Measurements from ENCODE around the gene ATP8B3. TPM values are rescaled to one million over a fixed set of nuclear protein-coding genes. Genes with fewer than 3 reads are reported as not detected.

ATP8B3 gene
- polyA plus RNA-seq, 1 donor (not counting 4 experiments of a cell fraction or from before 2014, with no cell fraction given) = 0.98 TPM

GRCh38 chr19:1850809-1851653 is 39.0 kb upstream of the ATP8B3 start:
- Histone ChIP-seq H3K27me3 (ENCODE audit: control insufficient read depth, extremely low read depth, insufficient read depth, low read length) (no peaks in the 10 kb centered on the region), H3K4me1 (ENCODE audit: control insufficient read depth, extremely low read depth, insufficient read depth, low read length) (peaks cover 45% of the 10 kb centered on the region), H3K27ac (ENCODE audit: control insufficient read depth, insufficient read depth, low read length) (no peak overlapping the region), H3K79me2 (ENCODE audit: control insufficient read depth, insufficient read depth, low read length) (peaks cover 61% of the 10 kb centered on the region), H3K9me1 (ENCODE audit: control insufficient read depth, extremely low read depth, insufficient read depth, low read length) (no peaks in the 10 kb centered on the region), H4K20me1 (ENCODE audit: control insufficient read depth, extremely low read depth, insufficient read depth, low read length) (peaks cover 9% of the 10 kb centered on the region), H3K36me3 (ENCODE audit: control insufficient read depth in 2 of 2, extremely low read depth in 1 of 2, insufficient read depth in 2 of 2, low read length in 2 of 2) (peaks cover 5 to 7% of the 10 kb centered on the region in 2 experiments), H3K9me3 (ENCODE audit: control insufficient read depth, low read depth, low read length) (no peaks in the 10 kb centered on the region), H3K9ac (ENCODE audit: control insufficient read depth, extremely low read depth, insufficient read depth, low read length) (no peak overlapping the region), H2AFZ (ENCODE audit: control insufficient read depth, low read length) (no peak overlapping the region), H3K4me3 (ENCODE audit: control insufficient read depth in 2 of 3, extremely low read depth in 1 of 3, insufficient read depth in 2 of 3, low read depth in 1 of 3, low read length in 3 of 3) (no peak overlapping the region), H3K4me2 (ENCODE audit: control insufficient read depth, extremely low read depth, insufficient read depth, low read depth, low read length) (no peak overlapping the region)
- DNase-seq (ENCODE audit: low read depth, low spot score) (no peak), FAIRE-seq (no peak)
- dilution Hi-C loops (cut with MboI; ENCODE audit: extremely low pct_ligation_motif_present, low sequenced_read_pairs) = no loop called here
- no peak for TF ChIP-seq EZH2 (IDR thresholded peaks at IDR 0.05; ENCODE audit: low read length)
- peak; percentile 46 to 60 (median 51) for TF ChIP-seq CTCF (optimal IDR thresholded peaks at IDR 0.05 in 1 of 3, IDR thresholded peaks at IDR 0.05 in 1 of 3, conservative IDR thresholded peaks at IDR 0.05 in 1 of 3; ENCODE audit: extremely low read depth in 1 of 3, insufficient read depth in 2 of 3, low read length in 3 of 3)

GRCh38 chr19:1849886-1850398 is 37.9 kb upstream of the ATP8B3 start:
- dilution Hi-C loops (cut with MboI; ENCODE audit: extremely low pct_ligation_motif_present, low sequenced_read_pairs) = no loop called here
- TF ChIP-seq CTCF (optimal IDR thresholded peaks at IDR 0.05 in 1 of 3, IDR thresholded peaks at IDR 0.05 in 1 of 3, conservative IDR thresholded peaks at IDR 0.05 in 1 of 3; ENCODE audit: extremely low read depth in 1 of 3, insufficient read depth in 2 of 3, low read length in 3 of 3) = no peak
- Histone ChIP-seq H3K4me1 (ENCODE audit: control insufficient read depth, extremely low read depth, insufficient read depth, low read length) (peaks cover 41% of the 10 kb centered on the region), H3K4me2 (ENCODE audit: control insufficient read depth, extremely low read depth, insufficient read depth, low read depth, low read length) (no peak overlapping the region), H3K9me3 (ENCODE audit: control insufficient read depth, low read depth, low read length) (no peaks in the 10 kb centered on the region), H3K9me1 (ENCODE audit: control insufficient read depth, extremely low read depth, insufficient read depth, low read length) (no peaks in the 10 kb centered on the region), H3K9ac (ENCODE audit: control insufficient read depth, extremely low read depth, insufficient read depth, low read length) (no peak overlapping the region), H3K79me2 (ENCODE audit: control insufficient read depth, insufficient read depth, low read length) (peaks cover 63% of the 10 kb centered on the region), H4K20me1 (ENCODE audit: control insufficient read depth, extremely low read depth, insufficient read depth, low read length) (peaks cover 9% of the 10 kb centered on the region), H3K4me3 (ENCODE audit: control insufficient read depth in 2 of 3, extremely low read depth in 1 of 3, insufficient read depth in 2 of 3, low read depth in 1 of 3, low read length in 3 of 3) (no peak overlapping the region), H3K27me3 (ENCODE audit: control insufficient read depth, extremely low read depth, insufficient read depth, low read length) (no peaks in the 10 kb centered on the region), H2AFZ (ENCODE audit: control insufficient read depth, low read length) (no peak overlapping the region), H3K27ac (ENCODE audit: control insufficient read depth, insufficient read depth, low read length) (no peak overlapping the region), H3K36me3 (ENCODE audit: control insufficient read depth in 2 of 2, extremely low read depth in 1 of 2, insufficient read depth in 2 of 2, low read length in 2 of 2) (peaks cover 7 to 12% of the 10 kb centered on the region in 2 experiments)
- FAIRE-seq (no peak), DNase-seq (ENCODE audit: low read depth, low spot score) (no peak)
